C4-2B (cell line): Measurements from ENCODE around the gene ANKMY1.
"Not testable (repeated sequence)": the region's sequence is repeated elsewhere in the genome, so short reads cannot be mapped to it uniquely, and the experiment has no call there.

Source experiments
- H3K27ac ChIP-seq: fragments of 450-650 bp; 2 replicates; pipeline ENCODE4 v1.5.1; 2017
- CTCF ChIP-seq: fragments of 450-650 bp; conservative IDR thresholded peaks from 2 replicates; pipeline ENCODE4 v1.5.1; 2017; ENCODE audit warnings: mild to moderate bottlenecking
- ZFX ChIP-seq: fragments of 450-650 bp; IDR thresholded peaks from 2 replicates; pipeline ENCODE4 v1.6.1; 2017

Gene ANKMY1

GRCh38 chr2:240566203-240567136 is 8.7 kb upstream of the ANKMY1 start:
- TF ChIP-seq CTCF (peak; percentile 96), ZFX (no peak)
- peak overlapping the region; percentile 94 for H3K27ac ChIP-seq

GRCh38 chr2:240565333-240566202 is 7.8 kb upstream of the ANKMY1 start:
- TF ChIP-seq CTCF = no peak
- no peak for TF ChIP-seq ZFX
- H3K27ac ChIP-seq = peak overlapping the region; percentile 94

GRCh38 chr2:240564561-240565332 is 7.0 kb upstream of the ANKMY1 start:
- TF ChIP-seq CTCF = no peak
- H3K27ac ChIP-seq = peak overlapping the region; percentile 94

GRCh38 chr2:240563951-240564560 is 6.3 kb upstream of the ANKMY1 start:
- no peak overlapping the region for H3K27ac ChIP-seq
- TF ChIP-seq ZFX (no peak), CTCF (no peak)

GRCh38 chr2:240563231-240563630 is 5.4 kb upstream of the ANKMY1 start:
- not testable (repeated sequence) for H3K27ac ChIP-seq

- no peak for TF ChIP-seq ZFX
- TF ChIP-seq CTCF = no peak; the same call in 1 of the 2 replicates
- H3K27ac ChIP-seq = peak overlapping the region; percentile 96
Observed at GRCh38 chr2:240561325-240561971, 3.7 kb upstream of the ANKMY1 start.
